Fibroblast of skin of right biceps (primary cell): ENCODE data around the gene DISC1.
"Not testable (repeated sequence)": the region's sequence is repeated elsewhere in the genome, so short reads cannot be mapped to it uniquely, and the experiment has no call there.

Source experiments
- DNase-seq: peaks from one replicate; pipeline ENCODE4 v3.0.0-alpha.2; 2013

Gene DISC1

DNA sequence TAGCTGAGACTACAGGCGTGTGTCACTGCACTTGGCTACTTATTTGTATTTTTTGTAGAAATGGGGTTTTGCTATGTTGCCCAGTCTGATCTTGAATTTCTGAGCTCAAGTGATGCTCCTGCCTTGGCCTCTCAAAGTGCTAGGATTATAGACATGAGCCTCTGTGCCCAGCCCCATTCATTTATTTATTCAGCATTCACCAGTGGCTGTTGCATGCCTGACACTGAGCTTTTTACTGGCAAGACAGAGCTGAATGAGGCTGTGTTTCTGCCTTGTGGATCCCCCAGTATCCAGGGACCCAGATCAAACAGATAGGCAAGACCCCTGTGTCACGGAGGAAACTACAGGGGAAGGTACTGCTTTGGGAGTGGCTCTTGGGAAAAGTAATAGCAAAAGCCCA is 109.4 kb downstream of the DISC1 start:
- no peak for DNase-seq

DNA sequence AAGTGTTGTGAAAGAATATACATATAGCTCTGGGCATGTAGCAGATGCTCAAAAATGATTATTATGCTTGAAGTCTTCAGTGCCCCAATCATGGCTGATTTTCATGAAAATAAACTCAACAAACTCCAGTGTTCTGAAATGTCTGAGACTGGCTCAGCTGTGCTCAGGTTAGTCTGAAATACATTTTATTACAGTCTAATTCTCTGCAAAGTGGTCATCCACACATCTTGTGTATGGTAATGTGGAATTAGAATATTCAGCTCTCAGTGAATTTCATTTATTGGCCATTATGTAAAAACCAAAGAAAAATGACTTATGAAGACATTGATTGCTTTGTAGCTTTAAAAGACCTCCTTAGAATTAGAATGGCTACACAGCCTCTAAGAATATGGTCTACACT is 109.9 kb downstream of the DISC1 start:
- no peak for DNase-seq

DNA sequence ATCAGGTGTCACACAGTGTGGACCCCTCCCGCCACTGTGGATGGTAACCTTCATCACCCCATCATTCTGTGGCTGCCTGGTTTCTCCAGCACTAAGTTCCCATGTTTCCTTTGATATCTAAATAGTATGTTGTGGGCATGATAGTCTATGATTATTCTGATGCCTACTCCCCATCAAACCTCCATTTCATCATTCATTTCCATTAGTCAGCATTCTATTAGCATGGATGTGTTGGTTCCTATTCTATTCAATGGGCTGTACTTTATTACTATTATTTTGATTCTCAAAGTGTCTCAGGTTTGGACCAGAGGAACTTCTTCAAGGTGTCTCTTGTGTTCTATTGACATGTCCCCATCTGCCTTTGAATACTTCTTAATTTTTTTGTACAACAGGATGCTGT is 112.0 kb downstream of the DISC1 start:
- no peak for DNase-seq

DNA sequence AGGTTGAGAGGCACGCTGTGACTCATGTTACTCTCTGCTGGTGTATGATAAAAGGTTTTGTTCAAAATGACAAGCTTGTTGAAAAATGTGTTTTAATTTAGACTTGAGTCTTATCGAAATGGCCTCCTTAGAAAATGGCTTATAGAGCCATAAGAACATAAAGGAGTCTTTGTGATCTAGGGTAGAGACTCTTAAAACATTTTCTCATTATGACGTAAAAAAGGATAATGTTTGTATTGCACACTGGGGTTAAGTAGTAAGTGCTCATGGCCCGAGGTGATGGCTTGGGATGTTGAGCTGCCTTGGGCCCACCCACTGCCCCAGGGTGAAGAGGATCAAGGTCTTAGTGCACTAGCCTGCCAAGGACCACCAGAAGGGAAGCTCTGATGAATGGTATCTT is 117.4 kb downstream of the DISC1 start:
- no peak for DNase-seq

DNA sequence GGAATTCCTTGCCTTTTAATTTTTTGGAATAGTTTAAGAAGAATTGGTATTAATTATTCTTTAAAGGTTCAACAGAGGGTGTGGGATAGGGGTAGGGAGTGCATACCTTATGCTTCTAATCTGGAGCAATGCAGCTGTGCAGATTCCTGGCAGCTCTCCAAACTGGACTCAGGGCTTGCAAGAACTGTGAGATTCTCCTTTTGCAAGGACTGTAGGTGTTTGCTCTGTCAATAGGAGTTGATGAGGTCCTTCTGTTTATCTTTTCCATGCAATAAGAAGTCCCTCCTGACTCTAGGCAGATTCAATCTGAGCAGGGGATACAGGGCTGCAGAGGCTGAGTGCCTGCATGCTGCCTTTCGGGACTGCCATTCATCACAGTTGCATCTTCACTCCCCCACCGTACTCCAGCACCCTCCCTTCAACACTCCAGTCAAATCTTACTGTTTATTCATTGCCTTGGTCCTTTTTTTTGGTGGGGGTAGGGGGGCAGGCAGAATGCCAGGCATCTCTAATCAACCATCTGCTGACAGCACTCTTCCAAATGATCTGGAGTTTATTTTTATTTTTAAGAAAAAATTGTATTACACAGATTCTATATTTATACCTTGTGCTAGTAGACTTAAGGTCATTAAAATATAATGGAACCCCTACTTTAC is 122.3 kb downstream of the DISC1 start:
- DNase-seq = no peak

DNA sequence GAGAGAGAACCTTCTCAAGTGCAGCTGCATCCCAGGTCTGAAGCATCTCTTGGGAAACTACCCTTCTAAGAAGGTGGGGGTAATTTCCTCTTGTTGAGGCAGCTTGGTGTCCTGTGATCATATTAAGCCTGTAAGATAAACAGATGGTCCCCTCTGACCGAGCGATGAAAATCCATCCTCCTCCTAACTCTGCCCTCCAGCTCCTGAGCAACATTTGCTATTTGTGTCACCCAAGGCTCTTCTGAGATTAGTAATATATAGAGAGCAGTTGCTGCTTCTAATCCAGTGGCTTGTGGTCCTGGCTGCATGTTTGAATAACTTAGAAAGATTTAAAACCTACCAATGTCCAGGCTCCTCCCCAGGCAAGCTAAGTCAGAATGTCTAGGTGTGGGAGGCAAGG is 123.7 kb downstream of the DISC1 start:
- no peak for DNase-seq

DNA sequence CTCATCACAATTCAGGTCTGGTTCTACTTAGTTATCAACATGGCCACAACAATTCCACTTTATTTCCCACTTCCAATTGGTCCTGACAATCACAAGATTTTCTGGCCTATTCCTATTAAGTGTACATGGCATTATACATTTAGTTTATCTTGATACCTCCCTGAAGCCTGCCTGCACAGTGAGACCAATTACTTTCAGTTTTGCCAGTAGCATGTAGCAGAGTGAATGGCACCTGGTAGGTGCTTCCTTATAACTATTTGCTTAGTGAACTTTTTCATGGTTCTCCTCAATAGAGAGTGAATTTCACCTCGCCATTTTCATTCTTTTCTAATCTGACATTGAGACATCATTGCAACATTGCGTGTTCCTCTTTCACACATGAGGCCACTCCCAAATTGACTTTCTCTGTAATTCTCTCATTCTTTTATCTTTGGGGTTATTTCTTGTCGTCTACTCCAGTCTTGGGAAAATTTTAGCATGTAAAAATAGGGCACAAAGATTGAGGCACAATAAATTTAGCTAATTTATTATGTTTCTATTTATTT is 124.3 kb downstream of the DISC1 start:
- no peak for DNase-seq

DNA sequence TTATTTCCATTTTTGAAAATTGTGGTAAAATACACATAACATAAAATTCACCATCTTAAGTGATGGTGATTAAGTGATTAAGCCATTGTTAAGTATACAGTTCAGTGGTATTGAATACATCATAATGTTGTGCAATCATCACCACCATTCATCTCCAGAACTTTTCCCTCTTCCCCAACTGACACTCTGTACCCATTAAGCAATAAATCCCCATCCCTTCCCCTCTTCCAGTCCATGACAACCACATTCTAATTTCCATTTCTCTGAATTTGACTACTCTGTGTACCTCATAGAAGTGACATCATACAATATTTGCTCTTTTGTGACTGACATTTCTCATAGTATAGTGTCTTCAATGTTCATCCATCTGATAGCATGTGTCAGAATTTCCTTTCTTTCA is 124.8 kb downstream of the DISC1 start:
- no peak for DNase-seq

DNA sequence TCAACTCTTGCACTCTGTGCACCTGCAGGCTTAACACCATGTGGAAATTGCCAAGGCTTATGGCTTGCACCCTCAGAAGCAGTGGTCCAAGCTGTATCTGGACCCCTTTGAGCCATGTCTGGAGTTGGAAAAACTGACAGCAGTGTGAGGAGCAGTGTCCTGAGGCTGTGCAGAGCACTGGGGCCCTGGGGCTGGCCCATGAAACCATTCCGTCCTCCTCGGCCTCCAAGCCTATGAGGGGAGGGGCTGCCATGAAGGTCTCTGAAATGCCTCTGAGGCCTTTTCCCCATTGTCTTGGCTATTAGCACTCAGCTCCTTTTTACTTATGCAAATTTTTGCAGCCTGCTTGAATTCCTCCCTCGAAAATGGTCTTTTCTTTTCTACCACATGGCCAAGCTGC is 126.7 kb downstream of the DISC1 start:
- no peak for DNase-seq

DNA sequence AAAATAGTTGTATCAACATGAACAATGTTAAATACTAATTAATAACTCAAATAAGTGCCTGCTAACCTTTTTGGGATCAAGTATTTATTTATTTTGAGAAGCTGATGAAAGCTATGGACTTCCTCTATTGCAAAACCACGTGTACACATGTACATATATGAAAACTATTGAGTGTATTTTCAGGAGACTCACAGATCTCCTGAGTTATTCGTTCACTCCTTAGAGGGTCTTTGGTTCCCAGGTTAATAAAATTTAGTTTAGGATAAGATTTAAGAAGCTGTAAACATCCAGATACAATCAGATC is 130.5 kb downstream of the DISC1 start:
- no peak for DNase-seq

DNA sequence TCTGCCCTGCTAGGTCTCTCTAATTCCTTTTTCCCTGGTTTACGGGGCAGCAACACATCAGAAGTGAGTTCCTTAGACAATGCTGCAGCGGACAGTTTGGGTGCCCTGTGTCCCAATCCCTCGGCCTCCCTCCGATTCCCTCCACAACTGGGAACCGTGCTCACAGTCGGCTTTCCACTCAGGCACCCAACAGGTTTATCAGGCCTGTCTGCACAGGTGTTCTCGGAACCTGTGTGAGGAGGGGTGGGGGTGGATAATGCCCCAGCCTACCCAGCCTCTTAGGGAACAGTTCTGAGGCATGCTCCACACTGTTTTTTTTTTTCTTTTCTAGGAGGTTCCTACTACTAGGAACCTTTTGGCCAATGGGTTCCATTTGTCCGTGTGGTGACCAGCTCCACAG is 131.2 kb downstream of the DISC1 start:
- no peak for DNase-seq

DNA sequence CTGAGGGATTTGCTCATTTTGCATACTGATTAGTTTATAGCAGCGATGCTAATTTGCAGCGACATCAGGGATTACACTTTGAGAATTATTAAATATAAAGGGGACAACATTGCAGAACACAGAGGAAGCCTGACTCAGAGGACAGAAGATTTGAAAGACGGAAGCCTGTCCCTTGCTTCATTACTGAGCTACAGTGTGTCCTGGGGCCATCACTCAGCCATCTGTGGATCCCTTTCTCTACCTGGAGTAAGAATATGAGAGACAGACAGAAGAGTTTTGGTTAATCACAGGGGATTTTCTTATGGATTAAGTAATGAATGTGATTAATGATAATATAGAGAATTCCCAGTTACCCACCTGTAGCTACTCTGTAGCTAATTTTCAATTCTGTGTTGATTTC is 134.7 kb downstream of the DISC1 start:
- no peak for DNase-seq

DNA sequence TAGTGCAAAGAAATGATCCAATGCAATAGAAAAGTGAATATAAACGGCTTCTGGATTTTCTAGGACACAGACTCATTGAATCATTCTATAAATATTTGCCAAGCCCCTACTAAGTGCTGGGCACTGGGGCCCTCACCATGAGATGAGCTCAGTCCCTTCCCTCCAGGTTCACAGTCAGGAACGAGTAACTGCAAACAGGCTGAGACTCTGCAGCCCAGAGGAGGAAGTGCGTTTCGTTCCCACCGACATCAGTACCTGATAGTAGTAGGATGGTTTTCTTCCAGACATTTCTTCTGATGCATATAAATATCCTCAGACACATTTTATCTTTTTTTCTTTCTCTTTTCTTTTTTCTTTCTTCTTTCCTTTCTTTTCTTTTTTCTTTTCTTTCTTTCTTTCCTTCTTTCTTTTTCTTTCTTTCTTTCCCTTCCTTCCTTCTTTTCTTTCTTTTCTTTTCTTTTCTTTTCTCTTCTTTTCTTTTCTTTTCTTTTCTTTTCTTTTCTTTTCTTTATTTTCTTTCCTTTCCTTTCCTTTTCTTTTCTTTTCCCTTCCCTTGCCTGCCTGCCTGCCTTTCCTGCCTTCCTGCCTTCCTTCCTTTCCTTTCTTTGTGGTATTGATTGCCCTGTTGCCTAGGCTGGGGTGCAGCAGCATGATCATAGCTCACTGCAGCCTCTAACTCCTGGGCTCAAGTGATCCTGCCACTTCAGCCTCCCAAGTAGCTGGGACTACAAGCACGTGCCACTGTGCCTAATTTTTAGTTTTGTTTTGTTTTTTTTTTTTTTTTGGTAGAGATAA is 135.4 kb downstream of the DISC1 start:
- DNase-seq = no peak

DNA sequence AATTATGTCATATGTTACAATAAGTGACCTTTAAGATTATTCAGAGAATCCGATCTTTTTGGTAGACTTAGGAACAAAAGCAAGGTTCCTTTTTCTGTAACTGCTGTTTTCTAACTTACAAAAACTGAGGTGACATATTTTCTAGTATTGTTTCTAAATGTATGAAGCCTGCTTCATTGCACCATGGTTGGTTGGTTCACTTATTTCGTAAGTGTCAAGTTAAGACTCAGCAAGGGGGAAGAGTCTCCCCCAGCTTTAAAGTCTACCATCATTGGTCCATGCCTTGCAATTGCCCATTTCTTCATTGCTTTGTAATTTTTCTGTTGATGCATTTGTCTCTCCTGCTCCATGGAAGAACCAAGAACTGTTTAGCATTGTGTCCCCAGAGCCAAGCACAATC is 136.9 kb downstream of the DISC1 start:
- no peak for DNase-seq

DNA sequence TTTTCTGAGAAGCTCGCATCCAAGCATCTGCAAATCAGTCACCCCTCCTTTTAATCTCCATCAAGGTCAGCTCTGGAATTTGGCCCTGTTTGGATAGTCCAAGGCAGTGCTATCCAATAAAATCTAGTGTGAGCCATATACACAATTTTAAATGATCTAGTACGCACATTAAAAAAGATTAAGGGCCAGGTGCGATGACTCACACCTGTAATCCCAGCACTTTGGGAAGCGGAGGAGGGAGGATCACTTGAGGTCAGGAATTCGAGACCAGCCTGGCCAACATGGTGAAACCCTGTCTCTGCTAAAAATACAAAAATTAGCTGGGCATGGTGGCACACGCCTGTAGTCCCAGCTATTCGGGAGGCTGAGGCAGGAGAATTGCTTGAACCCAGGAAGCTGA is 139.2 kb downstream of the DISC1 start:
- DNase-seq = not testable (repeated sequence)

DNA sequence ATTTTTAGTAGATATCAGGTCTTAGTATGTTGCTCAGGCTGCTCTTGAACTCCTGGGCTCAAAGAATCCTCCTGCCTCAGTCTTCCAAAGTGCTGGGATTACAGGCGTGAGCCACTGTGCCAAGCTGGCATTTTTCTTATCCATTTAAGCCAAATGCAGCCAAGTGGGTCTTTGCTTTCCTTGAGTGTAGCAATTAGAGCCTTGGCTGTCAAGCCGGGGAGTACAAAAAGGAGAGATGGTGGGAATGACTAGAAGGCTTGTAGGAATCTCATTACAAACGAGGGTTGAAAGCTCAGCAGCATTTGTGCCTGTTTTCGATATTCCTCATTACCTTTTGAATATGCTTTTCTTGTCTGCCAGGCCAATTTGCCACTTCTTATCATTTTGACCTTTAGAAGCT is 140.9 kb downstream of the DISC1 start:
- no peak for DNase-seq

DNA sequence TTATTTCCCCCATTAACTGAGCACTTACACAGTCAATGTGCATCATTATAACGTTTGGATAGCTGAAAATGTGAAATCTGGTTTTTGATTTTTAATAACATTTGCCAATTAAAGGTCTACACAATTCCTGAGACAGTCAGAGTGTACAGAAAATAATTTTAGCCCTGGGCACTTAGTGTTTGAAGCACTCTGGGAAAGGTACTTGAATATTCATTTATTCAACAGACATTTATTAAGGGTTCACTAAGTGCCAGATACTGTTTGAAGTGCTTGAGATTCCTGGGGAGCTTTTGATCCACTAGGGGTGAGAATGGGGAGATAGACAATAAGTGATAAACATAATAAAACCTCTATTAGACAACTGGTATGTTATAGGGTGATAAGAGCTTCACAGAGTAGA is 141.8 kb downstream of the DISC1 start:
- DNase-seq = no peak

DNA sequence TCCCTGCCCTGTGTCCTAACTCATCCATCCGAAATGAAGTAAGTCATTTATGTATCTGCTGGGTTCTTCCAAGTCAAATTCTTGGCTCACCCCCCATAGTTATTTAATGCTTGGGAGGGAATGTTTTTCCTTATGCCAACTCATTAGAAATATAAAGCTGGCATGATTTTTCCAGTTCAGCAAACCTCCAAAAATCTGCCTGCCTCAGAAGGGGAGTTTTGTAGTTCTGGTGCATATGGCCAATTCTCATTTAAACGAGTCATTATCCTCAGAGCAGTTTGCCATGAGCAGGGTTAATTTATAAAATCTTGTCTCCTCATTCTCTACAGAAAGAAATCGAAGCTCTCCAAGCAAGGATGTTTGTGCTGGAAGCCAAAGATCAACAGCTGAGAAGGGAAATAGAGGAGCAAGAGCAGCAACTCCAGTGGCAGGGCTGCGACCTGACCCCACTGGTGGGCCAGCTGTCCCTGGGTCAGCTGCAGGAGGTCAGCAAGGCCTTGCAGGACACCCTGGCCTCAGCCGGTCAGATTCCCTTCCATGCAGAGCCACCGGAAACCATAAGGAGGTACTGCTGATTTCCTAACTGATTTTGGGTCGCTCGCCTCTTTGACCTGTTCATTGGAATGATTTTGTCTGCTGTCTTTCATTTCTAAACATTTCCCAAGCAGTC is 144.1 kb downstream of the DISC1 start:
- DNase-seq = no peak

DNA sequence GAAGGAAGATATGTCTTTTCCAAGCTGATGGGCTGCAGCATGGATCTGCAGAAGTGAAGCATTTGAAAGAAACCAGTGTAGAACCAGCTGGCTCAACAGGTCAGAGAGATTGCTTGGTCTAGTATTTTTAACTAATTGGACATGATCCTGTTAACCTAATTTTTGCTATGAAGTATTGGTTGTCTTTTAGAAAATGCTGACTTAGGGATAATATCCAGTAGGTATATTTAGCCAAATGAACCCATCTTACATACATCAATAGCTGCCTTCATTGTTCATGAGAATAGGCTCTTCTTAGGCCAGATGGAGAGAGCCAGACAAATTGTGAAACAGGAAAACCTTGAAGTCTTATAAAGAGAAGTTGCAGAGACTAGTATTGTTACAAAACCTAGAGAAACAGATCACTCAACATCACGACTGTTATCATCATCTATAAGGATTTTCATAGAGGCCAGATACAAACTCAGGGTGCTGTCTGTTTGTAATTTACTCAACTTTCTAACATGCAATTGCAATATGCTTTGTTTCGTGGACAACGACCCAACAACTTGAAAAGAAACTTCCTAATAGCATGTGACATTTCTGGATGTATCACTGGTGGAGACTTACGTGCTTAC is 148.2 kb downstream of the DISC1 start:
- no peak for DNase-seq

DNA sequence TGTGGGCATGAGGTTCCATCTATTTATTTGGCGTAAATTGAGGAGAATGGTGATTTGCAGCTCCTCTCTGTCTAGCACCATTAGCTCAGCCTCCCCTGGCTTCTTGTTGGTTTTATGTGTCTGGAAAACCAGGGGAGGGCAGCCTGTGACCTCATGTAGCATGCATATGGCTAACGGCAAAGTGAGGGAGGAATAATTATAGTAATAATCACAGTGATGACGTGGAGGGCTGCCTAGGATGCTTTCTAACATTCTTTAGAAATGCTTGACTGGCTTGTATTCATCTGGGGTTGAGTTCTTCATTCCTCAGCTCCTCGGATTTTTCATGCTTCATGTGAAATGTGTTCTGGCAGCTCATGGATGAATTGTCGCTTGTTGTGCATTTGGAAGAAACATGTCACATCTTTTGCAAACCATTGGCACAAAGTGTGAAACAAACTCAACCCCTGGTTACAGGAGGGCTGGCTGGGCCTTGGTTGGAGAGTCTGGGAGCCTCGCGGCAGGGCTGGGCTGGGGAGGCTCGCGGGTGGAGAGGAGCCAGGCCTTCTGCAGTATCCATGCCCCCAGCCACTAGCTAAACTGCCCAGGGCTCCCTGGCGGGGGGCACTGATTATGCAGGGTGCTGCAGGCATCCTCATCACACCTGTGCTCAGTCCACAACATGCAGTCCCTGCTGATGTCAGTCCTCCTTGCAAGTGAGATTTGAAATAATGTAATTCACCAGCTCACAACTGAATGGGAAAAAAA is 149.6 kb downstream of the DISC1 start:
- DNase-seq = peak; percentile 94

DNA sequence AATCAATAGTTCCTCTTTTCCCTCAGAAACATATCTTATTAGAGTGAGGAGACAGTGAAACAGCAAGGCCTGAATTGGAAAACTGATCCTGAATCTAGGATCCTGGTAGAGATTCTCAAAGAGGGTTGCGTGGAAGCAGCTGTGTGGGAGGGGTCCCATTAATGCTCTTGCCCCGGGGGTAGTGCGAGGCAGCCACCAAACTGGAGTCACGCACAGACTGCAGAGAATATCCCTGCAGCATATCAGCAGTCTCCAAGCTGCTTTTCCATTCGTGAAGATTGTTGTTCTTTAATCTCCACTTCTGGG is 150.1 kb downstream of the DISC1 start:
- DNase-seq = no peak

DNA sequence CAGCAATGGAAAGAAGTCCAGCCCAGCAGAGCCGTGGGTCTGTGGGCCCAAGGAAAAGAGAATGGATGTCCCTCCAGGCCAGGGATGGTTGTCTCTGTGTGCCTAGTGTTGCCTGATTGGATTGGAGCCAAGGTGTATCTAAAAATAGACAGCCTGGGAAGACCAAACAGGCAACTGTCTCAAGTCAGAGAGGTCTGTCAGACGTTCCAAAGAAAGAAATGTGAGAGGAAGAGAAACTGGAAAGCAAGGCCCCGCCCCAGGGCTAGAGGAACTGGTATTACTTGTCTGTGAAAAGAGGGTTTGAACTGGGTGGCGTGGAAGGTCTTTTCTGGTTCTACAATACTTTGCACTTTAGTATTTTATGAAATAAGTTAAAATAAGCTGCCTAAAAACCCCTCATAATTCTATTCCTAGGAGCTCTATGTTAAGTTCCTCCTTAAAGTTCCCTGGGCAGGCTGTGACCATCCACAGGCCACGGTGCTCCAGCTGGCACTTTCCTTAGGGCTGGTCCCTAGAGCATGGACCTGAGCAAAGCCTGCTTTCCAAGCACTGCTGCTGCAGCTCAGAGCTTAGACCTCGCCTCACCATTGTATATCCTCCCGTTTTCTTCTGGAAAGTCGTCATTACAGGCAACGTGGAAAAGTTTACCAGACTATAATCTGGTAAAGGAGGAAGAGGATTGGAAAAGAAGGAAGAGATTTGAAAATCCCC is 151.6 kb downstream of the DISC1 start:
- DNase-seq = peak; percentile 77

DNA sequence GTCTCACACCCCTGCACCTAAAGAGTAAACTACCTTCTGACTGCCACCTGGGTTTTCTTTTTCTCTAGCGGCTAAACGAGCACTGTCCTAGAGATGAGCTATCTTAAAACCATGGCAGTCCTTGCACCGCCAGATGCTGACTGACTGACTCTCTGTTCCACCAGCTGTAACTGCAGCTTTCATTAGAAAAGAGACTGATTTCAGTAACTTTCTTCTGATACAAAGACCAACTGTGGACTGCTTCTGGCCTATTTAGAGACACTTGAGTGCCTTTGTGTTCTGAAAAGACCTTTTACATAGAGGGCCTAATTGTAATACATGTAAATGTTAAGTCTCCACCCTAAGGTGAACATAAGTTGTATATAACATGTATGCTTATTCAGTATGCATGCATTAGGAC is 152.5 kb downstream of the DISC1 start:
- no peak for DNase-seq
